Fibroblast of lung (primary cell): Measurements from ENCODE around the gene PLCXD1. TPM values are rescaled to one million over a fixed set of nuclear protein-coding genes. Genes with fewer than 3 reads are reported as not detected.
"Not testable (repeated sequence)": the region's sequence is repeated elsewhere in the genome, so short reads cannot be mapped to it uniquely, and the experiment has no call there.

Source experiments
- DNase-seq, 2 donors: peaks; one replicate each; pipeline versions ENCODE4 v3.0.0 to v3.0.0-alpha.2; 2010; ENCODE audit warnings: low read depth in 2 of 2
- H2AFZ ChIP-seq: 2 replicates; pipeline ENCODE4 v1.5.1; 2012; ENCODE audit warnings: low read length, control low read depth, inconsistent platforms
- H3K27ac ChIP-seq: 2 replicates; pipeline ENCODE4 v1.5.1; 2011; ENCODE audit warnings: low read length, control low read depth; ENCODE audit not compliant: insufficient read depth
- H3K27me3 ChIP-seq: 2 replicates; pipeline ENCODE4 v1.5.1; 2011; ENCODE audit warnings: mild to moderate bottlenecking, low read length; ENCODE audit not compliant: control insufficient read depth, insufficient read depth
- H3K36me3 ChIP-seq: 2 replicates; pipeline ENCODE4 v1.5.1; 2011; ENCODE audit warnings: low read length; ENCODE audit not compliant: control insufficient read depth, insufficient read depth
- H3K4me1 ChIP-seq: 2 replicates; pipeline ENCODE4 v1.5.1; 2011; ENCODE audit warnings: low read length; ENCODE audit not compliant: control insufficient read depth, insufficient read depth; ENCODE audit errors: extremely low read depth
- H3K4me2 ChIP-seq: 2 replicates; pipeline ENCODE4 v1.5.1; 2011; ENCODE audit warnings: low read length, control low read depth; ENCODE audit not compliant: insufficient read depth; ENCODE audit errors: extremely low read depth
- H3K4me3 ChIP-seq, 4 experiments: fragments of 200-600 bp in 1 of 4; sonication (generic) in 1 of 4; replicated peaks in 1 of 4; 2 replicates each; pipeline ENCODE4 v1.5.1; 2011 to 2016; ENCODE audit warnings: low read length in 4 of 4, low read depth in 3 of 4, mild to moderate bottlenecking in 3 of 4, control low read depth in 2 of 4, inconsistent platforms in 1 of 4, mixed read lengths in 1 of 4; ENCODE audit not compliant: insufficient read depth in 1 of 4; ENCODE audit errors: control extremely low read depth in 1 of 4
- H3K79me2 ChIP-seq: 2 replicates; pipeline ENCODE4 v1.5.1; 2012; ENCODE audit warnings: mild to moderate bottlenecking, low read length, inconsistent platforms; ENCODE audit not compliant: control insufficient read depth, insufficient read depth
- H3K9ac ChIP-seq: 2 replicates; pipeline ENCODE4 v1.5.1; 2011; ENCODE audit warnings: mild to moderate bottlenecking, low read length, control low read depth; ENCODE audit not compliant: insufficient read depth
- H3K9me3 ChIP-seq: 2 replicates; pipeline ENCODE4 v1.5.1; 2012; ENCODE audit warnings: low read depth, low read length; ENCODE audit not compliant: control insufficient read depth, insufficient read depth
- H4K20me1 ChIP-seq: 2 replicates; pipeline ENCODE4 v1.5.1; 2011; ENCODE audit warnings: low read length; ENCODE audit not compliant: control insufficient read depth, insufficient read depth; ENCODE audit errors: extremely low read depth
- EZH2 ChIP-seq: IDR thresholded peaks from 2 replicates; pipeline ENCODE4 v1.5.1; 2012; ENCODE audit warnings: low read length, control low read depth, mild to moderate bottlenecking; ENCODE audit errors: missing control alignments
- polyA plus RNA-seq, 2 donors: library from polyadenylated mRNA; depleted of rRNA in 1 of 2; stranded (reverse) in 1 of 2; unstranded in 1 of 2; fragments of >200 nt; gene quantifications; 2 replicates each; pipeline ENCODE4 v1.2.1, GENCODE V29; 2011 to 2012; ENCODE audit warnings: missing spikeins in 1 of 2
- total RNA-seq: library from RNA; depleted of rRNA; stranded (reverse); fragments of >200 nt; gene quantifications from 2 replicates; pipeline ENCODE4 v1.2.1, GENCODE V29; 2014
- TF ChIP-seq, protein P1 (sequence below), 2 donors: IDR thresholded peaks in 1 of 2; conservative IDR thresholded peaks in 1 of 2; 1 replicate in 1 of 2; 2 replicates in 1 of 2; pipeline ENCODE4 v1.5.1; 2011 to 2012; ENCODE audit warnings: low read length in 2 of 2, control low read depth in 1 of 2, inconsistent platforms in 1 of 2, low read depth in 1 of 2, mild to moderate bottlenecking in 1 of 2

PLCXD1 gene
- total and polyA plus RNA-seq, 2 donors (not counting 1 experiment from before 2014, with no cell fraction given), result 4.3 to 10.9 TPM

DNA sequence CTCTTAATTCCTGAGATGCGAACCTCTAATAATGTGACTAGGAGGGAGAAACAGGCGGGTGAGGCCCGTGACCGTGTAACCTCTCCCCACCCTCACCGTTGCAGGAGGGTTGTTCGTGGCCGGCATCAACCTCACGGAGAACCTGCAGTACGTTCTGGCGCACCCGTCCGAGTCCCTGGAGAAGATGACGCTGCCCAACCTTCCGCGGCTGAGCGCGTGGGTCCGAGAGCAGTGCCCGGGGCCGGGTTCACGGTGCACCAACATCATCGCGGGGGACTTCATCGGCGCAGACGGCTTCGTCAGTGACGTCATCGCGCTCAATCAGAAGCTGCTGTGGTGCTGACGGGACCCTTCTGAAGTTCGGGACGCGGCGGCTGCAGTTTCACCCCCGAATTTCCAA lies 17.8 kb downstream of the PLCXD1 start:
- Histone ChIP-seq H4K20me1 (no peaks in the 10 kb centered on the region), H3K4me1 (no peaks in the 10 kb centered on the region), H3K27me3 (no peaks in the 10 kb centered on the region), H3K9ac (no peak overlapping the region), H3K79me2 (no peaks in the 10 kb centered on the region), H3K4me3 (no peak overlapping the region), H3K27ac (no peak overlapping the region), H3K36me3 (peaks cover 7% of the 10 kb centered on the region), H3K4me2 (no peak overlapping the region), H3K9me3 (no peaks in the 10 kb centered on the region), H2AFZ (no peak overlapping the region)
- no peak for TF ChIP-seq EZH2
- TF ChIP-seq, protein P1, sequence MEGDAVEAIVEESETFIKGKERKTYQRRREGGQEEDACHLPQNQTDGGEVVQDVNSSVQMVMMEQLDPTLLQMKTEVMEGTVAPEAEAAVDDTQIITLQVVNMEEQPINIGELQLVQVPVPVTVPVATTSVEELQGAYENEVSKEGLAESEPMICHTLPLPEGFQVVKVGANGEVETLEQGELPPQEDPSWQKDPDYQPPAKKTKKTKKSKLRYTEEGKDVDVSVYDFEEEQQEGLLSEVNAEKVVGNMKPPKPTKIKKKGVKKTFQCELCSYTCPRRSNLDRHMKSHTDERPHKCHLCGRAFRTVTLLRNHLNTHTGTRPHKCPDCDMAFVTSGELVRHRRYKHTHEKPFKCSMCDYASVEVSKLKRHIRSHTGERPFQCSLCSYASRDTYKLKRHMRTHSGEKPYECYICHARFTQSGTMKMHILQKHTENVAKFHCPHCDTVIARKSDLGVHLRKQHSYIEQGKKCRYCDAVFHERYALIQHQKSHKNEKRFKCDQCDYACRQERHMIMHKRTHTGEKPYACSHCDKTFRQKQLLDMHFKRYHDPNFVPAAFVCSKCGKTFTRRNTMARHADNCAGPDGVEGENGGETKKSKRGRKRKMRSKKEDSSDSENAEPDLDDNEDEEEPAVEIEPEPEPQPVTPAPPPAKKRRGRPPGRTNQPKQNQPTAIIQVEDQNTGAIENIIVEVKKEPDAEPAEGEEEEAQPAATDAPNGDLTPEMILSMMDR (conservative IDR thresholded peaks at IDR 0.05 in 1 of 2, IDR thresholded peaks at IDR 0.05 in 1 of 2; ENCODE audit: low read depth in 1 of 2, low read length in 2 of 2), result no peak
- DNase-seq, result no peak

DNA sequence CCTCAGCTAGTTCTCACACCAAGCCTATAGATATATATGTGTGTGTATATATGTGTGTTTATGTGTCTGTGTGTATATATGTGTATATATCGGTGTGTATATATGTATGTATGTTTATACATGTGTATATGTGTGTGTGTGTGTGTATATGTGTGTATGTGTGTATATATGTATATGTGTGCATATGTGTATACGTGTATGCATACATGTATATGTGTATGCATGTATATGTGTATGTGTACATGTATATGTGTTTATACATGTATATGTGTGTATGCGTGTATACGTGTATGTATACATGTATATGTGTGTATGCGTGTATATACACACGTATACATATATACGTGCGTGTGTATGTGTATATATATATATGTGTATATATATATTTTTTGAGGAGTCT lies 19.2 kb downstream of the PLCXD1 start:
- H3K4me1 ChIP-seq, result no peaks in the 10 kb centered on the region
- no peaks in the 10 kb centered on the region for H3K79me2 ChIP-seq
- no peak overlapping the region for H3K4me3 ChIP-seq
- no peak for TF ChIP-seq EZH2
- TF ChIP-seq, protein P1 (conservative IDR thresholded peaks at IDR 0.05 in 1 of 2, IDR thresholded peaks at IDR 0.05 in 1 of 2; ENCODE audit: low read depth in 1 of 2, low read length in 2 of 2), result no peak
- no peak overlapping the region for H3K4me2 ChIP-seq
- no peak overlapping the region for H3K9ac ChIP-seq
- H3K36me3 ChIP-seq, result peaks cover 8% of the 10 kb centered on the region
- H3K27me3 ChIP-seq, result no peaks in the 10 kb centered on the region
- no peaks in the 10 kb centered on the region for H3K9me3 ChIP-seq
- no peaks in the 10 kb centered on the region for H4K20me1 ChIP-seq
- no peak overlapping the region for H2AFZ ChIP-seq
- H3K27ac ChIP-seq, result no peak overlapping the region
- DNase-seq, result no peak

DNA sequence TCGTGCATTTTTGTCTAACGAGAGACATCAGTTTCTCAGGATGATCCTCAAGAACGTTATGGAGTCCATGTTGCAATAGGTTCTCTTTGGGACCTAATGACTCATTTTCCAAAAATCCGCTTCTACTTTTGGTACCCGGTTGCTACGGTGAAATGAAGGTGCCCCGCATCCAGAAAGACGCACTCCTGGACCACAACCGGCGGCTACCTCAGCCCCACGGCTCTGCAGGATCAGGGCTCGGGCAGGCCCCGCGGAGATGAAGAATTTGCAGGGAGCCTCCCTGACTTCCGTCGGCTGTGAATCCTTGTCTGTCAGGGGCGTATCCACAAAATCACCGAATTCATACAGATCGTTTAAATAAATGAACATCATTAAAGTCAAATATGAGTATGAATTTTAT lies 21.8 kb downstream of the PLCXD1 start:
- no peaks in the 10 kb centered on the region for H3K9me3 ChIP-seq
- H3K4me1 ChIP-seq, result no peaks in the 10 kb centered on the region
- H3K4me2 ChIP-seq, result no peak overlapping the region
- no peak overlapping the region for H3K27ac ChIP-seq
- H3K79me2 ChIP-seq, result no peaks in the 10 kb centered on the region
- no peaks in the 10 kb centered on the region for H4K20me1 ChIP-seq
- no peaks in the 10 kb centered on the region for H3K27me3 ChIP-seq
- DNase-seq, result no peak
- H2AFZ ChIP-seq, result no peak overlapping the region
- no peak overlapping the region for H3K9ac ChIP-seq
- peaks cover 14% of the 10 kb centered on the region for H3K36me3 ChIP-seq
- no peak overlapping the region for H3K4me3 ChIP-seq
- TF ChIP-seq, protein P1 (conservative IDR thresholded peaks at IDR 0.05 in 1 of 2, IDR thresholded peaks at IDR 0.05 in 1 of 2; ENCODE audit: low read depth in 1 of 2, low read length in 2 of 2), result no peak
- TF ChIP-seq EZH2, result no peak

DNA sequence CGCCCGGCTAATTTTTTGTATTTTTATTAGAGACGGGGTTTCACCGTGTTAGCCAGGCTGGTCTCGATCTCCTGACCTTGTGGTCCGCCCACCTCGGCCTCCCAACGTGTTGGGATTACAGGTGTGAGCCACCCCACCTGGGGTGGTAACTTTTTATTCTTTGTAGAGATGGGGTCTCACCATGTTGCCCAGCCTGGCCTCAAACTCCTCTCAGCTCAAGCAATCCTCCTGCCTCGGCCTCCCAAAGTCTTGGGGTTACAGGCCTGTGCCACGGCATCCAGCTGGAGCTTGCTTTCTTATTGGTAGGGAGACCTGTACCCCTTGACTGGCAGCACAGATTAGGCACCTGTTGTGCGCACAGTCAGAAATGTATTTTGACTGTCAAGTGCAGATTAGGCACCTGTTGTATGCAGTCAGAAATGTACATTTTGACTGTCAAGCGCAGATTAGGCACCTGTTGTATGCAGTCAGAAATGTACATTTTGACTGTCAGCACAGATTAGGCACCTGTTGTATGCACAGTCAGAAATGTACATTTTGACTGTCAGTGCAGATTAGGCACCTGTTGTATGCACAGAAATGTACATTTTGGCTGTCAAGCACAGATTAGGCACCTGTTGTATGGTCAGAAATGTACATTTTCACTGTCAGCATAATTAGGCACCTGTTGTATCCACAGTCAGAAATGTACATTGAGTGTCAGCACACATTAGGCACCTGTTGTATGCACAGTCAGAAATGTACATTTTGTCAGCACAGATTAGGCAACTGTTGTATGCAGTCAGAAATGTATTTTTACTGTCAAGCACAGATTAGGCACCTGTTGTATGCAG lies 24.8 kb downstream of the PLCXD1 start:
- not testable (repeated sequence) for H3K27ac ChIP-seq, H3K79me2 ChIP-seq, H3K4me1 ChIP-seq, H3K27me3 ChIP-seq, H3K9me3 ChIP-seq, DNase-seq, H2AFZ ChIP-seq, H3K4me3 ChIP-seq, H3K9ac ChIP-seq, H4K20me1 ChIP-seq, H3K4me2 ChIP-seq
- peaks cover 14% of the 10 kb centered on the region for H3K36me3 ChIP-seq
